Left lung (tissue), 10 donors: ENCODE results near the gene TMEM229B. TPM values are rescaled to one million over a fixed set of nuclear protein-coding genes. Genes with fewer than 3 reads are reported as not detected.

Source experiments
- ATAC-seq: fragments of 200-7000 bp; cut with Tn5 transposase; one replicate; pipeline ENCODE4 v1.9.1; 2020; ENCODE audit warnings: moderate library complexity
- DNase-seq, 4 donors: peaks; one replicate each; pipeline ENCODE4 v3.0.0-alpha.2; 2013 to 2020
- H3K27ac ChIP-seq, 2 donors: fragments of 200-600 bp; sonication (generic) in 1 of 2; one replicate each; pipeline versions ENCODE4 v1.5.0 to v1.8.0; 2020 to 2021
- H3K27me3 ChIP-seq, 2 donors: fragments of 200-600 bp; sonication (generic) in 1 of 2; one replicate each; pipeline versions ENCODE4 v1.5.0 to v1.8.0; 2020 to 2021
- H3K36me3 ChIP-seq, 2 donors: fragments of 200-600 bp; sonication (generic) in 1 of 2; one replicate each; pipeline versions ENCODE4 v1.5.0 to v1.8.0; 2020 to 2021
- H3K4me1 ChIP-seq, 2 donors: fragments of 200-600 bp; one replicate each; pipeline ENCODE4 v1.8.0; 2021
- H3K4me3 ChIP-seq, 2 donors: fragments of 200-600 bp; sonication (generic) in 1 of 2; one replicate each; pipeline versions ENCODE4 v1.5.0 to v1.8.0; 2020 to 2021; ENCODE audit warnings: mild to moderate bottlenecking in 1 of 2
- H3K9me3 ChIP-seq, 2 donors: fragments of 200-600 bp; sonication (generic) in 1 of 2; one replicate each; pipeline versions ENCODE4 v1.5.0 to v1.8.0; 2020 to 2021
- CTCF ChIP-seq, 2 donors: fragments of 200-600 bp; sonication (generic) in 1 of 2; IDR thresholded peaks; one replicate each; pipeline versions ENCODE4 v1.5.0 to v1.8.0; 2021; ENCODE audit warnings: antibody characterized with exemption in 2 of 2
- intact Hi-C, 2 donors: fragments of 100-400 bp; cut with DNase I; formaldehyde crosslinking; loops; one replicate each; pipeline versions ENCODE4 v1.11.2 to v1.14.2; 2022
- polyA plus RNA-seq, 6 donors: library from polyadenylated mRNA; unstranded; fragments of 120-200 nt; gene quantifications; one replicate each; pipeline ENCODE4 v1.2.1, GENCODE V29; 2013; ENCODE audit not compliant: insufficient read length in 6 of 6
- total RNA-seq, 2 donors: library from RNA; stranded (reverse); fragmentation: NEBNext Ultra II Directional; extraction: Animal tissue kit (Norgen Biotek cat#: 25700); gene quantifications; one replicate each; pipeline ENCODE4 v1.2.1, GENCODE V29; 2021
- donor health status: DM: no; HTN: yes; CAD: no.
- donor health status: DM: no; HTN: no; CAD: no.

Gene TMEM229B
- total and polyA plus RNA-seq, 8 donors = 0.39 to 7.7 (median 0.77) TPM

- intact Hi-C loops = no loop called here
- H3K9me3 ChIP-seq = peaks cover 0 to 17% of the 10 kb centered on the region in 2 donors
- no peaks in the 10 kb centered on the region for H3K27me3 ChIP-seq
- DNase-seq (no peak), ATAC-seq (no peak)
- no peak overlapping the region for H3K4me3 ChIP-seq
- no peaks in the 10 kb centered on the region for H3K4me1 ChIP-seq
- TF ChIP-seq CTCF (IDR thresholded peaks at IDR 0.05) = no peak
- H3K36me3 ChIP-seq = no peaks in the 10 kb centered on the region
- H3K27ac ChIP-seq = no peak overlapping the region
Measured at GRCh38 chr14:67497216-67497615, 8.7 kb upstream of the TMEM229B start.

DNA sequence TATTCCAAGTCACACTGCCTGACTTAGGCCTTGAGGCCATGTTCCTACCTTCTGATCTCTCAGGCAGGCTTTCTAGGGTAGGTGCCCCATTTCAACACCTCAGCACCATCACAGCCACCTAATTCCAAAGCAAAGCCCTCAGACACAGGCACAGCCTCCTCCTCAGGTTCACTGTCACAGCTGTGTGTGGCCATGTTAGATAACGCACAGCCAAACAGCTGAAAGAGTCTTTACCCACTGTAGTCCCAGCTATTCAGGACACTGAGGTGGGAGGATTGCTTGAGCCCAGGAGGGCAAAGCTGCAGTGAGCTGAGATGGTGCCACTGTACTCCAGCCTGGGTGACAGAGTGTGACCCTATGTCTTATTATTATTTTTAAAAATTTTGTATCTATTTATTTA, 7.3 kb upstream of the TMEM229B start:
- Histone ChIP-seq H3K36me3 (no peaks in the 10 kb centered on the region), H3K4me1 (no peaks in the 10 kb centered on the region), H3K27ac (no peak overlapping the region), H3K9me3 (peaks cover 0 to 17% of the 10 kb centered on the region in 2 donors), H3K4me3 (no peak overlapping the region), H3K27me3 (no peaks in the 10 kb centered on the region)
- intact Hi-C loops = no loop called here
- ATAC-seq (no peak), DNase-seq (no peak)
- no peak for TF ChIP-seq CTCF (IDR thresholded peaks at IDR 0.05)

DNA sequence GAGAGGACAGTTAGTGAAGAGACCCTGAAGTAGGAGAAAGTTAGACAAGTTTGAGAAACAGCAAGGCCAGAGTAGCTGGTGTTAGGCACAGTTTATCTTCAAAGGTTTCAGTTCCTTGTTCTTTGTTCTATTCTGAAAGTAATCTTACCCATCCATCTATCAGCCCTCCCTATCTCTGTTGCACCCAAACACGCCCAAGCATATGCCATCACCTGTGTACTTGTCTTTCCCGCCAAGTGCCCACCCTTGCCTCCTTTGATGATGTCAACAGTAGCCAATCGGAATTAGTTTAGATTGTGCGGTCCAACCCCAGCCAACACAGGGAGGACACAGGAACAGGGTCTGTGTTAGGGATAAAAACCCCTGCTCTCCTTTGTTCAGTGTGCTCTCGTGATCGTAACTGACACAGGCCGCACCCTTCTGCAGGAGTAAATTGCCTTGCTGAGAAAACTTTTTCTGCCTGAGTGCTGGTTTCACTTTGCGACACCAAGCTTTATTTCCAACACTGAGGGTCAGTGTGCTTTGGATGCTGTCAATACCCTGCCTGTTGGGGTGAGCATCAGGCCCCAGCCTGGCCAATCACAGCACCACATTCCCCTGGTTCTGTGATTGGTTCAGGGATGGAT, 4.7 kb upstream of the TMEM229B start:
- ATAC-seq = no peak
- H3K9me3 ChIP-seq = peaks cover 0 to 17% of the 10 kb centered on the region in 2 donors
- no peaks in the 10 kb centered on the region for H3K27me3 ChIP-seq
- TF ChIP-seq CTCF (IDR thresholded peaks at IDR 0.05) = no peak
- H3K27ac ChIP-seq = no peak overlapping the region
- peaks cover 0 to 9% of the 10 kb centered on the region in 2 donors for H3K4me1 ChIP-seq
- no peak overlapping the region for H3K4me3 ChIP-seq
- intact Hi-C loops = no loop called here
- H3K36me3 ChIP-seq = no peaks in the 10 kb centered on the region
- no peak for DNase-seq

DNA sequence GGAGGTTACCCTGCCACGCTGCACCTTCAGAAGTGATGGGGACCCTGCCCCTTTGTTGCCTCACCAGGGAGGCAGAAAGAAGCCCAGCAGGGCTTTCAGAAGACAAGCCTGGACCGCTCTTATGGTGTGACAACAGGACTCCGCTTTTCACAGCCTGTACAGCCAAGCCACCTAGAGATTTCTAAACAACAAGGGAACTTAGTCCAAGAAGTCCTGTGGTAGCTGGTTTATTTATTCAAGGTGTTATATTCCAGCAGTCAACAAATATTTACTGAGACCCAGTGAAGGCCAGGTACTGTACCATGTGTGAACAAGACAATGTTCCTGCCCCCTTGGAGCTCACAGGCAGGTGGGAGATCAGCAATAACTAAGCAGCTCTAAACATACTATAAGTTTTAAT, 4.0 kb upstream of the TMEM229B start:
- H3K36me3 ChIP-seq = no peaks in the 10 kb centered on the region
- TF ChIP-seq CTCF (IDR thresholded peaks at IDR 0.05) = no peak
- intact Hi-C loops = no loop called here
- H3K4me3 ChIP-seq = no peak overlapping the region
- H3K9me3 ChIP-seq = peaks cover 0 to 17% of the 10 kb centered on the region in 2 donors
- H3K4me1 ChIP-seq = peaks cover 0 to 15% of the 10 kb centered on the region in 2 donors
- DNase-seq (no peak), ATAC-seq (no peak)
- H3K27me3 ChIP-seq = no peaks in the 10 kb centered on the region
- no peak overlapping the region for H3K27ac ChIP-seq

DNA sequence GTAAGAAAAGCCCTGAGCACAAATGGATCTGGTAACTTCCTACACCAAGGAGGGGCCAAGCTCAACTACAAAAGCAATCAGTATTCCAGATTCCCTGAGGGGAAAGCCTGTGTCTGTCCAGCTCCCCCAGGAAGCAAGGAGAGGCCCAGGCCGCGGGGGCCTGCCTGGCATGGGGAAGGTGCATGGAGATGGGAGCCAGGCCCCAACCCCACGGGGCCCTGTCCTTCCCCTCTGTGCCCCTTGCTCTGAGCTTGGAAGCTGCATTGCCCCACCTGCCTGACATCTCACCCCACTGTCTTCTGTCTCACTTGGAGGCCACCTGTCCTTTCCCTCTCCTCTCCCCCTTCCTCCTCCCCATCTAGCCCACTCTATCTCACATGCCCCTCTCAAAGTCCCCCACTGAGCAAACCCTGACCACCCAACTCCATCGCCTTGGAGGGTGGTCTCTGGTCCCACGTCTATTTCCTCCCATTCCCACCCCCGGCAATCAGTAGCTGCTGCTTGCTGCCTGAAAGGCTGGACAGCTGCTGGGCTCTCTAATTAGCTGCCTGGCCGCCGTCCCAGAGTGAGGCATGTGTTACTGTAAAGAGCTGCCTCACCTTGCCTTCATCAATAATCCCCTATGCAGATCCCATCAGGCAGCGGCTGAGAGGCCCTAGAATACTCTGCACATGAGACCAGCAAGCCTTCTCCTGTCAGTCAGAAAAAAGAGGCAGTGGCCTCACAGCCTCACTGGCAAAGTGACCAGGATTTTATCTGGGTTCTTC, 3.4 kb upstream of the TMEM229B start:
- H3K27ac ChIP-seq = no peak overlapping the region
- H3K4me1 ChIP-seq = peaks cover 0 to 18% of the 10 kb centered on the region in 2 donors
- H3K4me3 ChIP-seq = no peak overlapping the region
- H3K36me3 ChIP-seq = no peaks in the 10 kb centered on the region
- no peak for TF ChIP-seq CTCF (IDR thresholded peaks at IDR 0.05)
- no peak for DNase-seq
- H3K9me3 ChIP-seq = peaks cover 0 to 17% of the 10 kb centered on the region in 2 donors
- no peaks in the 10 kb centered on the region for H3K27me3 ChIP-seq
- intact Hi-C loops = no loop called here
- no peak for ATAC-seq
